ENCODE data around the gene ADGRG6. TPM values are rescaled to one million over a fixed set of nuclear protein-coding genes. Genes with fewer than 3 reads are reported as not detected.

ADGRG6 gene
- total RNA-seq, 1 experiment from 2014 or later, result 2.5 TPM

DNA sequence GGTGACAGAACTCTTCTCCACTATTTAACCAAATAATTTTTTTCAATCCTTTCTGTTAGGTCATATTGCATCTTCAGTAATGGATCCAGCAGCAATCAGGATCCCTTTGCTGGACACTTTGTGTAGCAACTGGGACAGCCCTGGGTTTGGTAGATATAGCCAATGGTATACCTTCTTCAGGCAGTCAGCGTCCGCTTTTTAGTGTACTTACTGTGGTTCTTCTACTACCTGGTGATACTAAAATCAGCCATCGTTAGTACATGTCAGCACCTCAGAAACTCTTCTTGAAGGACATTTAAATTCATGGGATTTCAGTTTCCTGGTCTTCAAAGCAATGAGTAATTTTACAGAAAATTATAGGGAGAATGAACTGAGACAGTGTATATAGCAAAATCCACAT is 93.5 kb downstream of the ADGRG6 start:
- no peak overlapping the region for H3K4me2 ChIP-seq (ENCODE audit: insufficient read depth, insufficient read length, low read length)
- no peak overlapping the region for H4K91ac ChIP-seq (ENCODE audit: insufficient read length, low read depth, low read length)
- no peak overlapping the region for H3K4ac ChIP-seq (ENCODE audit: low read depth, low read length)
- no CpG with 5 or more reads among the region's 3 CpGs for WGBS (ENCODE audit: extremely low coverage, insufficient read length, low lambda C conversion rate)
- H2BK12ac ChIP-seq (ENCODE audit: insufficient read length, low read depth, low read length), result no peak overlapping the region
- TF ChIP-seq, protein P1, sequence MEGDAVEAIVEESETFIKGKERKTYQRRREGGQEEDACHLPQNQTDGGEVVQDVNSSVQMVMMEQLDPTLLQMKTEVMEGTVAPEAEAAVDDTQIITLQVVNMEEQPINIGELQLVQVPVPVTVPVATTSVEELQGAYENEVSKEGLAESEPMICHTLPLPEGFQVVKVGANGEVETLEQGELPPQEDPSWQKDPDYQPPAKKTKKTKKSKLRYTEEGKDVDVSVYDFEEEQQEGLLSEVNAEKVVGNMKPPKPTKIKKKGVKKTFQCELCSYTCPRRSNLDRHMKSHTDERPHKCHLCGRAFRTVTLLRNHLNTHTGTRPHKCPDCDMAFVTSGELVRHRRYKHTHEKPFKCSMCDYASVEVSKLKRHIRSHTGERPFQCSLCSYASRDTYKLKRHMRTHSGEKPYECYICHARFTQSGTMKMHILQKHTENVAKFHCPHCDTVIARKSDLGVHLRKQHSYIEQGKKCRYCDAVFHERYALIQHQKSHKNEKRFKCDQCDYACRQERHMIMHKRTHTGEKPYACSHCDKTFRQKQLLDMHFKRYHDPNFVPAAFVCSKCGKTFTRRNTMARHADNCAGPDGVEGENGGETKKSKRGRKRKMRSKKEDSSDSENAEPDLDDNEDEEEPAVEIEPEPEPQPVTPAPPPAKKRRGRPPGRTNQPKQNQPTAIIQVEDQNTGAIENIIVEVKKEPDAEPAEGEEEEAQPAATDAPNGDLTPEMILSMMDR (conservative IDR thresholded peaks at IDR 0.05), result no peak
- no peak overlapping the region for H3K56ac ChIP-seq (ENCODE audit: insufficient read length, low read depth, low read length)
- H2BK15ac ChIP-seq (ENCODE audit: low read depth, low read length), result no peak overlapping the region
- H3K27me3 ChIP-seq (ENCODE audit: insufficient read depth, low read length), result no peaks in the 10 kb centered on the region
- no peak overlapping the region for H3K27ac ChIP-seq (ENCODE audit: insufficient read length, low read depth, low read length)
- H3K18ac ChIP-seq (ENCODE audit: insufficient read length, low read depth, low read length), result no peak overlapping the region
- Mint-ChIP-seq H3K27ac (no peak overlapping the region), H3K36me3 (ENCODE audit: insufficient read depth in 1 of 3, low read depth in 3 of 3) (no peaks in the 10 kb centered on the region), H3K27me3 (ENCODE audit: low read depth) (no peaks in the 10 kb centered on the region), H3K4me3 (no peak overlapping the region), H3K9me3 (no peaks in the 10 kb centered on the region), H3K4me1 (peaks cover under 1 to 3% of the 10 kb centered on the region in 2 experiments; a peak in 3 of 4 replicates)
- no peak overlapping the region for H2BK5ac ChIP-seq (ENCODE audit: insufficient read length, low read length)
- no peak overlapping the region for H4K8ac ChIP-seq (replicated peaks; ENCODE audit: insufficient read length, low read depth, low read length)
- no peak overlapping the region for H3K14ac ChIP-seq (ENCODE audit: insufficient read depth, low read length)
- H2AFZ ChIP-seq (ENCODE audit: low read length), result no peak overlapping the region
- H2AK5ac ChIP-seq (ENCODE audit: insufficient read length, low read length), result no peak overlapping the region
- no peak overlapping the region for H2BK120ac ChIP-seq (ENCODE audit: low read depth, low read length, poor library complexity, severe bottlenecking)
- H2BK20ac ChIP-seq (ENCODE audit: low read depth, low read length, poor library complexity, severe bottlenecking), result no peak overlapping the region
- no peaks in the 10 kb centered on the region for H3K9me3 ChIP-seq (ENCODE audit: control insufficient read depth, low read depth, low read length)
- H4K20me1 ChIP-seq (ENCODE audit: control insufficient read depth, insufficient read depth, insufficient read length), result no peaks in the 10 kb centered on the region
- H3K23ac ChIP-seq (ENCODE audit: insufficient read length, low read depth, low read length), result no peak overlapping the region
- no peaks in the 10 kb centered on the region for H3K79me2 ChIP-seq (ENCODE audit: insufficient read depth, low read length)
- no peak overlapping the region for H3K9ac ChIP-seq (ENCODE audit: extremely low read depth, insufficient read length, low read length)
- H3K4me1 ChIP-seq (ENCODE audit: insufficient read depth, low read length), result peaks cover under 1% of the 10 kb centered on the region; the same call in 1 of the 2 replicates
- H3K79me1 ChIP-seq (ENCODE audit: insufficient read depth, low read depth, low read length, poor library complexity, severe bottlenecking), result no peaks in the 10 kb centered on the region
- H3T11ph ChIP-seq (ENCODE audit: low read length), result no peak overlapping the region
- no peak for DNase-seq
- no peak overlapping the region for H4K5ac ChIP-seq (ENCODE audit: insufficient read length, low read depth, low read length)
- no peaks in the 10 kb centered on the region for H3K23me2 ChIP-seq (ENCODE audit: insufficient read length, low read depth, low read length, poor library complexity, severe bottlenecking)
